NB4 (cell line): ENCODE data around the gene ZNF423.

Experiments used
- POLR2A ChIP-seq: IDR thresholded peaks from 2 replicates; pipeline ENCODE4 v1.6.1; 2011; ENCODE audit warnings: mild to moderate bottlenecking; ENCODE audit not compliant: insufficient read length; ENCODE audit errors: extremely low read depth
- TF ChIP-seq, protein P1 (sequence below): IDR thresholded peaks from one replicate; pipeline ENCODE4 v1.5.1; 2012; ENCODE audit warnings: low read depth, low read length

DNA sequence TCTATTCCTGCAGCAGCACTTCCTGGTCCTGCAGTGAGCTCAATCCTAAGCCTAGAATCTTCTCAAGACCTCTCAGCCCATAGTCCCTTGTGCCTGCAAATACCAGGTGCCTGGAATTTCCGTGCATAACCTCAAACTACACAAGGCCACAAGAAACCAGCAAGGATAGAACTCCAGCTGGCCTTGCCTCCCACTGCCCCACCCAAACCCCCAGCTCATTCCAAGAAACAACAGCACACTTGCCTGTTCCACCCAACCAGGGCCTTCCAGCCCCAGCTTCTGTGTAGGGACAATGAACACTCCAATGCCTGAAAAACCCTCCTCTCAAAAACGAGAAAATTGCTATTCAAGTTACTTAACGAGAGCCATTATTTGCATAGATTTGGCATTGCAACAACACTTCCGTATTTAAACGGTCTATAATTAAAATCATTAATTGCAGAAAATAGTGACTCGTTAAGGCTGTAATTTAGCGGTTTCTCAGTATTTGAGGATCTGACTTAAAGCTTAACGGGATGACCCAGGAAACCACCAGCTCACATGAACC, 335.3 kb downstream of the ZNF423 start:
- no peak for TF ChIP-seq POLR2A
- TF ChIP-seq, protein P1, sequence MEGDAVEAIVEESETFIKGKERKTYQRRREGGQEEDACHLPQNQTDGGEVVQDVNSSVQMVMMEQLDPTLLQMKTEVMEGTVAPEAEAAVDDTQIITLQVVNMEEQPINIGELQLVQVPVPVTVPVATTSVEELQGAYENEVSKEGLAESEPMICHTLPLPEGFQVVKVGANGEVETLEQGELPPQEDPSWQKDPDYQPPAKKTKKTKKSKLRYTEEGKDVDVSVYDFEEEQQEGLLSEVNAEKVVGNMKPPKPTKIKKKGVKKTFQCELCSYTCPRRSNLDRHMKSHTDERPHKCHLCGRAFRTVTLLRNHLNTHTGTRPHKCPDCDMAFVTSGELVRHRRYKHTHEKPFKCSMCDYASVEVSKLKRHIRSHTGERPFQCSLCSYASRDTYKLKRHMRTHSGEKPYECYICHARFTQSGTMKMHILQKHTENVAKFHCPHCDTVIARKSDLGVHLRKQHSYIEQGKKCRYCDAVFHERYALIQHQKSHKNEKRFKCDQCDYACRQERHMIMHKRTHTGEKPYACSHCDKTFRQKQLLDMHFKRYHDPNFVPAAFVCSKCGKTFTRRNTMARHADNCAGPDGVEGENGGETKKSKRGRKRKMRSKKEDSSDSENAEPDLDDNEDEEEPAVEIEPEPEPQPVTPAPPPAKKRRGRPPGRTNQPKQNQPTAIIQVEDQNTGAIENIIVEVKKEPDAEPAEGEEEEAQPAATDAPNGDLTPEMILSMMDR: no peak
